Activated CD4-positive, alpha-beta T cell treated with anti-CD3 and anti-CD28 coated beads, Interleukin-10, Interleukin-2, amounts not matched to agents 100 ng/mL and 50 ng/mL, durations not matched to agents 16 hours and 8 hours (primary cell): ENCODE results near the gene MRPL36.

Experiments
- DNase-seq: peaks from one replicate; pipeline ENCODE4 v3.0.0-alpha.2; 2020

The MRPL36 gene

GRCh38 chr5:1779782-1780613 lies 19.6 kb downstream of the MRPL36 start:
- DNase-seq = no peak

- DNase-seq = no peak
Observed at GRCh38 chr5:1779021-1779680, 20.5 kb downstream of the MRPL36 start.

- no peak for DNase-seq
Observed at GRCh38 chr5:1778138-1779020, 21.3 kb downstream of the MRPL36 start.

- DNase-seq = no peak
Observed at GRCh38 chr5:1777281-1778137, 22.1 kb downstream of the MRPL36 start.

GRCh38 chr5:1776831-1777230 lies 22.8 kb downstream of the MRPL36 start:
- DNase-seq = no peak

- no peak for DNase-seq
Observed at GRCh38 chr5:1772634-1773033, 27.0 kb downstream of the MRPL36 start.

- DNase-seq = no peak
Observed at GRCh38 chr5:1771149-1772065, 28.2 kb downstream of the MRPL36 start.

- DNase-seq = no peak
Observed at GRCh38 chr5:1770443-1770802, 29.2 kb downstream of the MRPL36 start.

- DNase-seq = no peak
Observed at GRCh38 chr5:1769752-1770442, 29.7 kb downstream of the MRPL36 start.

GRCh38 chr5:1769017-1769640 lies 30.5 kb downstream of the MRPL36 start:
- no peak for DNase-seq

GRCh38 chr5:1768283-1769000 lies 31.2 kb downstream of the MRPL36 start:
- DNase-seq = no peak

GRCh38 chr5:1767524-1768282 lies 31.9 kb downstream of the MRPL36 start:
- DNase-seq = no peak

- DNase-seq = no peak
Observed at GRCh38 chr5:1765880-1766235, 33.8 kb downstream of the MRPL36 start.

- no peak for DNase-seq
Observed at GRCh38 chr5:1765141-1765879, 34.3 kb downstream of the MRPL36 start.

GRCh38 chr5:1764606-1764960 lies 35.1 kb downstream of the MRPL36 start:
- no peak for DNase-seq

- DNase-seq = no peak
Observed at GRCh38 chr5:1763960-1764605, 35.6 kb downstream of the MRPL36 start.

- DNase-seq = peak; percentile 24
Observed at GRCh38 chr5:1763548-1763911, 36.1 kb downstream of the MRPL36 start.
